Left ventricle myocardium inferior (tissue), 1 donor: ENCODE results near the gene ZDHHC4. TPM values are rescaled to one million over a fixed set of nuclear protein-coding genes. Genes with fewer than 3 reads are reported as not detected.

Experiments
- DNase-seq: peaks from one replicate; pipeline ENCODE4 v3.0.0-alpha.2; 2020
- H3K27ac ChIP-seq: fragments of 200-600 bp; replicated peaks from 2 replicates; pipeline ENCODE4 v1.8.0; 2021
- H3K27me3 ChIP-seq: fragments of 200-600 bp; 2 replicates; pipeline ENCODE4 v1.8.0; 2021; ENCODE audit warnings: low read depth
- H3K36me3 ChIP-seq: fragments of 200-600 bp; 2 replicates; pipeline ENCODE4 v1.8.0; 2021
- H3K4me1 ChIP-seq: fragments of 200-600 bp; 2 replicates; pipeline ENCODE4 v1.8.0; 2021
- H3K4me3 ChIP-seq: fragments of 200-600 bp; 2 replicates; pipeline ENCODE4 v1.8.0; 2021; ENCODE audit warnings: mild to moderate bottlenecking, moderate library complexity
- H3K9me3 ChIP-seq: fragments of 200-600 bp; replicated peaks from 2 replicates; pipeline ENCODE4 v1.8.0; 2021
- CTCF ChIP-seq: fragments of 200-600 bp; IDR thresholded peaks from 2 replicates; pipeline ENCODE4 v1.8.0; 2021; ENCODE audit warnings: antibody characterized with exemption, mild to moderate bottlenecking, borderline replicate concordance
- intact Hi-C: fragments of 100-400 bp; cut with micrococcal nuclease; formaldehyde crosslinking; loops from one replicate; pipeline ENCODE4 v1.11.0; 2022
- total RNA-seq: library from RNA; stranded (reverse); fragmentation: NEBNext Ultra II Directional; extraction: Animal tissue kit (Norgen Biotek cat#: 25700); gene quantifications from one replicate; pipeline ENCODE4 v1.2.1, GENCODE V29; 2021
- donor health status: DM: no; HTN: yes; CAD: no; lungs with severe emphysema.

The ZDHHC4 gene
- total RNA-seq, 1 donor from 2014 or later: 36.7 TPM

- Histone ChIP-seq H3K27ac (no peak overlapping the region), H3K36me3 (no peaks in the 10 kb centered on the region), H3K9me3 (no peaks in the 10 kb centered on the region), H3K27me3 (peaks cover 27% of the 10 kb centered on the region), H3K4me3 (no peak overlapping the region), H3K4me1 (no peaks in the 10 kb centered on the region)
- intact Hi-C loops: no loop called here
- no peak for DNase-seq
- TF ChIP-seq CTCF: no peak
These were observed 31.7 kb upstream of the ZDHHC4 start for GRCh38 chr7:6545398-6546126.

- Histone ChIP-seq H3K27ac (no peak overlapping the region), H3K4me3 (no peak overlapping the region), H3K36me3 (no peaks in the 10 kb centered on the region), H3K27me3 (peaks cover 24% of the 10 kb centered on the region), H3K4me1 (no peaks in the 10 kb centered on the region), H3K9me3 (no peaks in the 10 kb centered on the region)
- DNase-seq: no peak
- TF ChIP-seq CTCF: no peak
- intact Hi-C loops: no loop called here
These were observed 30.6 kb upstream of the ZDHHC4 start for GRCh38 chr7:6546498-6547251.

- Histone ChIP-seq H3K27ac (no peak overlapping the region), H3K4me1 (no peaks in the 10 kb centered on the region), H3K4me3 (no peak overlapping the region), H3K9me3 (no peaks in the 10 kb centered on the region), H3K27me3 (peaks cover 21% of the 10 kb centered on the region), H3K36me3 (no peaks in the 10 kb centered on the region)
- DNase-seq: no peak
- intact Hi-C loops: no loop called here
- TF ChIP-seq CTCF: no peak
These were observed 29.9 kb upstream of the ZDHHC4 start for GRCh38 chr7:6547400-6547799.

GRCh38 chr7:6551016-6551511 is 26.2 kb upstream of the ZDHHC4 start, which contains the start of gene GRID2IP:
TSS of gene GRID2IP (minus strand) at chr7:6551461. CDS start at chr7:6551436, 25 bp downstream.
- Histone ChIP-seq H3K4me1 (no peaks in the 10 kb centered on the region), H3K36me3 (no peaks in the 10 kb centered on the region), H3K4me3 (no peak within 1 kb of the TSS), H3K27me3 (peaks cover 19% of the 10 kb centered on the region), H3K9me3 (no peaks in the 10 kb centered on the region), H3K27ac (no peak within 1 kb of the TSS)
- intact Hi-C loops: no loop called here
- no peak for DNase-seq
- TF ChIP-seq CTCF: no peak

- intact Hi-C loops: no loop called here
- Histone ChIP-seq H3K9me3 (no peaks in the 10 kb centered on the region), H3K27me3 (peaks cover 19% of the 10 kb centered on the region), H3K4me1 (no peaks in the 10 kb centered on the region), H3K36me3 (no peaks in the 10 kb centered on the region), H3K4me3 (no peak overlapping the region), H3K27ac (no peak overlapping the region)
- no peak for DNase-seq
- no peak for TF ChIP-seq CTCF
These were observed 23.7 kb upstream of the ZDHHC4 start for GRCh38 chr7:6553448-6554044.
